ENCODE results near the gene IQCN. TPM values are rescaled to one million over a fixed set of nuclear protein-coding genes. Genes with fewer than 3 reads are reported as not detected.
A peak's percentile ranks its signal among the peaks of the same experiment; 100 is the strongest.

Gene IQCN
- polyA plus RNA-seq, 10 donors: 1.5 to 5.5 (median 3.0) TPM

DNA sequence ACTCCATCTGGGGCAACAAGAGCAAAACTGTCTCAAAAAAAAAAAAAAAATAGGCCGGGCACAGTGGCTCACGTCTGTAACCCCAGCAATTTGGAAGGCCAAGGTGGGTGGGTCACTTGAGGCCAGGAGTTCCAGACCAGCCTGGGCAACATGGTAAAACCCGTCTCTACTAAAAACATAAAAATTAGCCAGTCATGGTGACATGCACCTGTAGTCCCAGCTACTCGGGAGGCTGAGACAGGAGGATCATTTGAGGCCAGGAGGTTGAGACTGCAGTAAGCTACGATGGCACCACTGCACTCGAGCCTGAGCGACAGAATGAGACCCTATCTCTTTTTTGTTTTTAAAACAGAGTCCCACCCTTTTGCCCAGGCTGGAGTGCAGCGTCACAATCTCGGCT lies 3.9 kb downstream of the IQCN start:
- DNase-seq: no peak

DNA sequence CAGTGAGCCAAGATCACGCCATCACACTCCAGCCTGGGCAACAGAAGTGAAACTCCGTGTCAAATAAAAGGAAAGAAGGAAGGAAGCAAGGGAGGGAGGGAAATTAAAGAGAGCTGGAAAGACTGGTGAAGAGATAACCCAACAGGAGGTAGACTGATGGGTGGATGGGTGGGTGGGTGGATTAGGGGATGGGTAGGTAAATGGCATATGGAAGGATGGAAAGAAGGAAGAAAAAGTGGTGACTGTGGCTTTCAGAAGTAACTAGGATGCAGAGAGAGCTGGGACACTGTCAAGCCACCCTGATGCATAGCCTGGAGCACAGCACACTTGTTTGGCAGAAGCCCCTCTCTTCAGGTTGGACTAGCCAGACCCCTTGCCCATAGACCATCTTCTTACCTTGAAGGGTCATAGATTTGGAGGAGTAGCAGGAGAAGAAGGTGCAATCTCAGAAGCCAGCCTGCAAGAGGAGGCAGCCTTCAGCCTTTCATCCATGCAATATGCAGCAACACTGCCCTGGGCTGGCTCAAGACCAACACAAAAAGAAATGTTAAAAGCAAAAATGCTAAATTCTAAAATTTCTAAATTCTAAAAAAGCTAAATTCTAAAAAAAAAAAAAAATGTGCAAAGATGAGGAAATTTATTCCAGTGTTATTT lies 5.1 kb downstream of the IQCN start:
- no peak for DNase-seq

DNA sequence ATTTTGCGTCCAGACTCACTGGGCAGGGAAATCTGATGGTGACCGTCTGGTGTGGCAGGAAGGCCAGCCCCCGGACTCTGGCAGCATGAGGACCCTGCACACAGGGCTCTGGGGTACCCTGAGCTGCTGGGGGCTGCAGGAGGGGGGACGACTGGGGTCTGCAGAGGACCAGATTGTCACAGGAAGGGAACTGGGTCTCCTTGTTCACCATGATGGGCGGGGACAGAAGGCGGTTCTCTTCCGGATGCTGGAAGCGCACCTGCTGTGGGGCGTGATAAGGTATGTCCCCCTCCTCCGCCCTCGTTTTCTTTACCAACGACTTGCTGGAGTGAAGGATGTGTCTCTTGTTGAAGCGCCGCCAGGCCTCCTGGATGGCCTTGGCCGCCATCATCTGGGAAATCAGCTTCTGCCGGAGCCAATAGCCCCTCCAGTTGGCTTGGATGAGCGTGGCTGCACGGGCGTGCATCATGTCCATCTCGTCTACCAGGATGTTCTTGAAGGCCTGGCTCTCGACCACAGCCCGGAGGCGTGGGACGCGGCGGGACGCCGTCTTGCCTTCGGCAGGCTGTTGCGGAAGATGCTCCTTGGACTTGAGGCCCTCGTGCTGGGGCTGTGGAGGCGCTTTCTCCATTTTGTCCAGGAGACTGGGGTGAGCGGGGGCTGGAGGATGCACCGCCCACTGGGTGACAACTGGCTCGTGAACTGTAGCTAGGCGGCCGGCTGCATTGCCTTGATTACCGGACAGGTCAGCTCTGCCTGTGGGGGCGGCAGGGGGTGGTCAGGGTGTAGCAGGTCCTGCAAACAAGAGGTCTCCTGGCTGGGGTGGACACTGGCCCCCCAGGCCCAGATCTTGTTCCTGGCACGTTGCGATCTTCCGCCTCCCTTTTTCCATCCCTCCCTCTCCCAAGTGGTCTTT lies 7.2 kb downstream of the IQCN start:
- DNase-seq: peak in 1 of 3 donors; percentile 44

DNA sequence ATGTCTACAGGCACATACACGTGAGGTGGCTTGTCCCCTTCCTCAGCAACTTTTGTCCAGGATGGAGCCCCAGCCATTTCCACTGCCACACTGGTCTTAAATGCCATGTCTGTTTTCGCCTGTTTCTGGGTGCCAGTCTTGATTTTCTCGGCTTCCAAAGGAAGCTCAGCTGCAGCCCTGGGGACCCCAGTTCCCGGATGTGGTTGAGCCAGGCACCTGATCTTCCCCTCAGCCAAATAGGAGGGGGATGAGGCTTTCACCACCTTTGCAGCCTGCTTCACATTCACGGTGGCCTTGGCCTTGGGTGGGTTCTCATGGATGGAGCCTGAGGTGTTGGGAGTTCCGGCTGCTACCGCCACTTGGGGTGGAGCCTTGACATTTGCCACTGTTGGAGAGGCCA lies 8.7 kb downstream of the IQCN start:
- peak in 1 of 3 donors; percentile 25 for DNase-seq

DNA sequence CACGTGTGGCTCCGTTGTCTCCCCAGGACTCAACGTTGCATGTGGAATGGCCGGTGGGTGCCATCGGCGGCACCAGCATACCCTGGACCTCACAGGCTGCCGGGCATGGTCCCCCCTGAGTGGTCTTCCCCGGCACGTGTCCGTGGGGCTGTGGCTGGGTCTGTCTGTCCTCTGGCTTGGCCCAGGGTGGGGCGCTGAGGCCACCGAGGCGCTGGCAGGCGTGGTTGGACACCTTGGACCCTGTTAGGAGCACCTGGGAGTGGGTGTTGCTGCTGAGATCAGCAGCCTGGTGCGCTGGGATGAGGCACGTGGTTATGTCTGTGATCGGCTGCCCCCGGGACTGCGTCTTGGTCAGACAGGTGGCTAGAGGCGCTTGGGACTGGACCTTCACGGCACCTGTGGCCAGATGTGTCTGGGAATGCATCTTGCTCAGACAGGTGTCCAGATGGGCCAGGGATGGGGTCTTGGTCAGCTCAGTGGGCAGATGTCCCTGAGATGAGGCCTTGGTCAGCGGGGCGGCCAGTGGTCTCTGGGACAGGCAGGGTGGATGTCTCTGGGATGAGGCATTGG lies 9.2 kb downstream of the IQCN start:
- peak in 1 of 3 donors; percentile 23 for DNase-seq

DNA sequence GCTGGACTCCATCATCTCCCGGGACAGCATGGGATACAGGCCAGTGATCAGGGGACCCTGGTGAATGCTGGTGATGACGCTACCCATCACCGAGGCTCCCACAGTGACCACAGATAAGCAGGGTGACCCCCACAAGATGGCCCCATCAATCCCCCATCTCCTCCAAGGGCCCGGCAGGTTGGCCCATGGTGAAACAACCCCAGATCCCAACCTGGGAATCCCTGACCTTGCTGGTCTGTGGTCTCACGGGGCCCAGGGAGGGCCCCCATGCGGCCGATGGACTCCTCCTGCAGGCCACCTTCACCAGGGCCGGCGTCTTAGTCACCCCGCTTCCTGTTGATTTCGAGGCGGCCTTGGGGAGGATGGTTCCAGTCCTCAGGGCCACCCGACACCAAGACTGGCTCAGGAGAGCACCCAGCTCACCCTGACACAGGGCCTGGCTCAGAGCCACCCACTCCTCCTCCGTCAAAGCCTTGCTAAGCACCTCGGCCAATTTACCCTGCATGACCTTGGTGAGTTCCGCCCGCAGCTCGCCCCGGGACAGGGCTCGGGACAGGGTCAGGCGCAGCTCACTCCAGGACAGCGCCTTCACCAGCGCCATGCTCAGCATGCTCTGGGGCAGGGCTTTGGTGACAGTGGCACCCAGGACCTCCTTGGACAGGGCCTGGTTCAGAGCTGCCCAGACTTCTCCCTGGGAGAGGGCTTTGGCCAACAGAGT lies 10.0 kb downstream of the IQCN start:
- DNase-seq: peak in 1 of 3 donors; percentile 22

DNA sequence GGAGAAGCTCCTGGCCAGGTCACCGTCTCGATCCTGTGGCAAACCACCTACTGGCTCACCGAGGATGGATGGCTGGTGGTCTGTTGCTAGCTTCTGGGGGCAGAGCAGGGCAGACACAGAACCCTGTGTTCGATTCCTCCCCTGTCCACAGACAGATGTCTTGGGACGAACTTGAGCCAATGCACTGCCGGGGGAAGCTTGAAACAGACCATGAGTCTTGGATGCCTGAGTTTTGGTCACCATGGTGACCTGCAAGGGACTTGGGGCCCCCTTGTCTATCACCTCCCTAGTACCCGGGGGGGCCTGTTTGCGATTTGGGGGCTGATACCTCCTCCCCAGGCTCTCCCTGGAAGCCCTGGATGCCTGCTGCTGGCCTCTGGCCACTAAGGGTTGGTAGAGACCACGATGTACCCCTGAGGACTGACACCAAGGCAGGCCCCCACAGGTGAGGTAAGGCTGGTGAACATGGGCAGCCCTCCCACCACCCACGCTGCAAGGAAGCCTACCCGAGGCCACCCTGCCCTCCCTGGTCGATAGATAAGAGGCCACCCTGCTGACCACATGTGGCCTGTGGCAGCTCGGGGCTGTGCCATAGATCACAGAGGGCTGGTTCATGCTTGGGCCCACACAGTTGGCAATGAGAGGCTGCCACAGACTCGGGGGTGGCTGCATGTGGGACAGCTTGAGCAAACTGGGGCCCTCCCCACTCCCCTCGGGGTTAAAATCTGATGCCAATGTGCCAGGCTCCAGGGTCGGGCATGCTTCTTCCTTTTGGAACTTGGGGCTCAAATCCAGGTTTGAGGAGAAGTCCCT lies 10.7 kb downstream of the IQCN start:
- DNase-seq: no peak

DNA sequence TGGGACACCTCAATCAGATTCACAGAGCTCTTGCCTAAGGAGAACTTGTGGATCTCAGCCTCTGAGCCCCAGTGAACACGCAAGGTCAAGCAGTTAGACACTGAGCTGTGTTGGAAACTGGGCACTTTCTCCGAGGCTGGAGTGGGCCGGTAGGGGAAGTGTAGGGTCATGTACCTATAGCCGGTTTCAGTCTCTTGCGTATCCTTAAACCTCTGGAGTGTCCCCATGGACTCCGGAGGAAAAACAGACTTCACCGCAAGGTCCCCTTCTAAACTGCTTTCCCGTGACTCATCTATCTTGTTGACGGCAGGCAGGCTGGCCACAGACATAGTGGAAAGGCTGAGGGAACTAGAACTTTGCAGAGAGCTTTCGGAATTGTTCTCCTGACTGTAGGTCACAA lies 11.3 kb downstream of the IQCN start:
- no peak for DNase-seq

DNA sequence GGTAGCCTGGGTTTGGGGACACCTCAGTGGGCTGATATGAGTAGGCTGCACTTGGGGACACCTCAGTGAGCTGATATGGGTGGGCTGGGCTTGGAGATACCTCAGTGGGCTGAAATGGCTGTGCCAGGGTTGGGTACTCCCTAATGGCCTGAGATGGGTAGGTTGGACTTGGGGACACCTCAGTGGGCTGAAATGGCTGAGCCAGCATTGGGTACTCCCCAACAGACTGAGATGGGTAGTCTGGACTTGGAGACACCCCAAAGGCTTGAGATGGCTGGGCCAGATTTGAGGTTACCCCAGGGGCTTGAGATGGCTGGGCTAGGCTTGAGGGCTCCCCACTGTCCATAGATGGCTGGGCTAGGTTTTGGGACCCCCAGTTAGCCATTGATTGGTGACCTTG lies 12.1 kb downstream of the IQCN start:
- DNase-seq: no peak

DNA sequence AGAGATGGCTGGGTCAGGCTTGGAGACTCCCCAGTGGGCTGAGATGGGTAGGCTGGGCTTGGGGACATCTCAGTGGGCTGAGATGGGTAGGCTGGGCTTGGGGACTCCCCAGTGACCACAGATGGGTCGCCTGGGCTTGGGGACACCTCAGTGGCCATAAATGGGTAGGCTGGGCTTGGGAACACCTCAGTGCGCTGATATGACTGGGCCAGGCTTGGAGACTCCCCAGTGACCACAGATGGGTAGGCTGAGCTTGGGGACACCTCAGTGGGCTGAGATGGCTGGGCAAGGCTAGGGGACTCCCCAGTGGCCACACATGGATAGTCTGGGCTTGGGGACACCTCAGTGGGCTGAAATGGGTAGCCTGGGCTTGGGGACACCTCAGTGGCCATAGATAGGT lies 12.8 kb downstream of the IQCN start:
- no peak for DNase-seq

DNA sequence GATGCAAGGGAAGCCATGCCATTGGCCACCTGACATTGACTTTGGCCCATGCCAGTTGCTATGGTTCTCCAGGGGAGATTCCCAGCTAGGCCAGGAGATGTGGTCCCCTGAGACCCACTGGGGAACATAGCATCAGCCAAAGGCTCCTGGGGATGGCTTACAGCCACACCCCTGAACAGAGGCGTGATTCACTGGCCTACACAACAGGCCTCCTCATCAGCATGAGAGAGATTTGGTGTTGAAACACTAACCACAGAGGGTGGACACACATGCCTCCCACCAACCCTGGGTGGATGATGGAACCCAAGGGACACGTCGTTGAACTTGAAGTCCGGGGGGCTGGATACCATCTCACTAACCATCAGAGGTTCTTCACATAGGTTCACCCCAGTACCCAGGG lies 14.4 kb downstream of the IQCN start:
- DNase-seq: no peak

DNA sequence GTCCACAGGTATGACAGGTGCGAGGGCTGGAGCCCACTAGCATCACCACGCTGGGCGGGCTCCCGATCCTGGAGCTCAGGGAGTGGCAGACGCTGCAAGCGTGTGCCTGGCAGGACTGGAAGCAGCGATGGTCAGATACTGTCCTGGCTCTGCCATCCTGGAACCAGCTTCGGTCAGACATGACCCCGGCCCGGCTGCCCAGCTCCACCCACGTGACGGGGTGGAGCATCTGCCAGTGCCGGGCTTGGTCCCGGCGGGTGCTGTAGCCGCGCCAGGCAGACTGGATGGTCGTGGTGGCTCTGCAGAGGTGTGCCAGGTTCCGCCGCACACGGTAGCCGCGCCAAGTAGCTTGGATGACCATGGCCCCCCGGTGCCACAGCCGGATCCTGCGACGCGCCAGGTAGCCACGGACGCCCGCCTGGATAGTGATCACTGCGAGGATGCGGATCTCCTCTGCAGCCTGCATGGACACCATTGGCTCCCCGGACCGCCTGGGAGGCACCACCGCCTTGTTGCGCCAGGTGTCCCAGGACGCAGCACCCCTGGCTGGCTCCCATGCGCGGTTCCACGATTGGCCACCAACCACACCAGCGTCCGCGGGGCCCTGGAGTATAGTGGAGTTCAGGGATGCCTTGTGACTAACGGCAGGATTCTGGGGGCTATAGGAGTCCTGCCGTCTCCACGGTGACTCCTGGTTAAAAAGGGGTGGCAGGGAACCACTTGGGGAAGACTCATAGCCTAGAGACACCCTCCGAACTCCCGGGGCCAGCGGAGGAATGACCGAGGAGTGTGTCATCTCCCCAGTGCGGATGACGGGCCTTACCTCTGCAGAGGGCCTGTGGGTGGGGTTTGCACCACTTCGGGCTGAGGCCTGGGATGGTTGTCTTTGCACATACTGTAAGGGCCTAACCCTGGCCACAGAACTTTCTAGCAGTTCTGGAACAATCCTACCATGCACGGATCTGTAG lies 16.5 kb downstream of the IQCN start:
- no peak for DNase-seq

DNA sequence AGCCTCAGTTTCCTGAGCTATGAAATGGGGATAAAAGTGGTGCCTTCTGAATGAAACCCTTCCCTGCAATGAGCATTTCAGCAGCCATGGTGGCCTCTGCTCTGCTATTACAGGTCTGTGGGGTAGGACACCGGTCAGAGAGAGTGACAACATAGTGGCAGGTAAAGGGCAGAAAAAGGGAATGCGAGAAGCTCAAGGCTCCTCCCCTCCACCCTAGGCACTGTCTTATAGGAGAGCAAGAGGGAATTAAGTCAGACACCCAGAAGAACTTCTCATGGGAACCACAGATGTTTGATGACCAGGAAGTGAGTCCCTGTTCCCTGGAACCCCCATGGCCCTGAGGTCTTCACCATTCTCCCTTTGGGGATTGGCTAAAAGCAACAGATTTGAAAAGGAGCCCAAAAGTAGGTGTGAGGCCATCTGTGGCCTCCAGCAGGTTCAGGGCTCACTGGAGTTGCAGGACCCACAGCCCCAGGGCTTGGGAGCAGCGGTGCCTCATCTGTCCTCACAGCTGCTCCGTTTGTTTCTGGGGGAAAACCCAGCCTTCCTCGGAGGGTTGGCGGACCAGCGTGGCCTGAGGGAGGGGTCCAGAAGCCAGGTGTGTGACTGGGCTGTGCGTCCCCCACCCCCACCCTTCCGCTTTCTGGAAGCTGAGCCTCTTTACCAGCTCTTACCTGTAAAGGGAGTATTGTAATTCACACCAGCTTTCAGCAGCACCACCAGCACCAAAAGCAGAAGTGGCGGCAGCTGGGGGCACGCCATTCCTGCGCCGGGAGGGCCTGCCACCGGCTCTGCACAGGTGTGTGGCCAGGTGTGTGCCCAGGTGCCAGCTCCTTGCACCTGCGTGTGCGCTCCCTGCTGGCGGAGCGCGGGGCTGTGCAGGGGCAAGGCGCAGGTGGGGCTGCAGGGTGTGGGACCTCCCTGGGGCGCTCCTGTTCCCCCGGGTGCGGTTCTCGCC lies 19.4 kb downstream of the IQCN start:
- DNase-seq: no peak

DNA sequence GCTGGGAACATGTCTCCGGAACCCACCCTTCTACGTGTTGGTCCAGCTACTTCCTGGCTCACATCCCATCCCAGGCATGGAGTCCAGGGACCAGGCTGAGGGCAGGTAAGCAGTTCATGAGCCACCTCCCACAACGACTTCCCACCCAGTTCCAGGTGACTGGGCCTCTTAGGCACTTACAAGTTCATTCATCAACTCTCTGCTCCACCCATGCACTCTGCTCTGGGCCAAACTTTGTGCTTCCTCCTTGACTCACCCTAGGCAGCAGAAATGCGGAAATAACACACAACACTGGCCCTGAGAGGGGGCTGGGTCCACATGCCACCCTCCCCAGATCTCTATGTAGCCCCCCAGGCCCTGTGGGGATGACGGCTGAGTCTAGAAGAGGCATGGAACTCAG lies 20.5 kb downstream of the IQCN start:
- peak in 1 of 3 donors; percentile 42 for DNase-seq

DNA sequence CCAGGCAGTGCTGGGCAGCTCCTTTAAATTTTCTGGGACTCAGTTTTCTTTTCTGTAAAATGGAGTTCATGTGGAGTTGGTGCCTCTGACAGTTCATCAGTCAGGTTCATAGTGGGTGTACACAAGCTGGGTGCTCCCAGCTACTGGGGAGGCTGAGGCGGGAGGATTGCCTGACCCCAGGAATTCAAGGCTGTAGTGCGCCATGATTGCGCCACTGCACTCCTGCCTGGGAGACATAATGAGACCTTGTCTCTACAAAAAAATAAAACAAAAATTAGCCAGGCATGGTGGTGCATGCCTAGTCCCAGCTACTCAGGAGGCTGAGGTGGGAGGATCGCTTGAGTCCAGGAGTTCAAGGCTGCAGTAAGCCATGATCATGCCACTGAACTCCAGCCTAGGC lies 21.1 kb downstream of the IQCN start:
- DNase-seq: no peak

DNA sequence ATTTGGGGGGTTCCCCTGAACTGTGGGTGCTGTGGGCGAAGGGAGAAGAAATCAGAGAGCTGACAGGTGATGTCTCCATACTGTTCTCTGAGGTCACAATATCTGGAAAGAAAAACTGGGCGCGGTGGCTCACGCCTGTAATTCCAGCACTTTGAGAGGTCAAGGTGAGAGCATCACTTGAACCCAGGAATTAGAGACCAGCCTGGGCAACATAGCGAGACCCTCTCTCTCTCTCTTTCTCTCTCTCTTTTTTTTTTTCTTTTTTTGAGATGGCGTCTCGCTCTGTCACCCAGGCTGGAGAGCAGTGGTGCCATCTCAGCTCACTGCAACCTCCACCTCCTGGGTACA lies 21.9 kb downstream of the IQCN start:
- no peak for DNase-seq

DNA sequence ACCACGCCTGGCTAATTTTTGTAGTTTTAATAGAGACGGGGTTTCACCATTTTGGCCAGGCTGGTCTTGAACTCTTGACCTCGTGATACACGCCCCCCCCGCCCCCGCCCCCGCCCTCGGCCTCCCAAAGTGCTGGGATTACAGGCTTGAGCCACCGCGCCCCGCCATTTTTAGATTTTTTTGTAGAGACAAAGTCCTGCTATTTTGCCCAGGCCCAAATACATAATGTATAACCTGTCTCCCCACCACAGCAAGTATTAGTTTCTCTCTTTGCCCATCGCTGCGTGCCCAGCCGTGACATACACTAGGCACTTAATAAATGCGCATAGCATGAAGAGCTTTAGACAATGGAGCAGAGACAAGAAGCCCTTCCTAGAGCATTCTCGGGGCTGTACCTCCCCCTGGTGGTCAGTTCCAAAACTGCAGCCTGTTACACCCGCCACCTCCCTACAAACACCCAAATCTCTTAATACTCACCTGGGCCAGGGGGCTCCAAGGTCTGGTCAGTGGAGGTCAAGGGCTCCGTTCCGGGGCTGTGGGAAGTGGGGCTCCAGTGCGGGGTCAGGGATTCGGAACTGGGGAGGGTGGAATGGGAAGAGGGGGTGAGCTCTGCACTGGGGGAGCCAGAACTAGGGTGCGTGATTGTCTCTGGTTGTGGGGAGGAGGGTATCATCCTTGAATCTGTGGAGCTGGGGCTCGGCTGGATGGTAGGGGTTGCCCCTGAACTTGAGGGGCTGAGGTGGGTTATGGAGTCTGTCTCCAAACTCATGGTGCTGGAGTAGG lies 22.5 kb downstream of the IQCN start:
- DNase-seq: peak; percentile 59 to 80 (median 72)

DNA sequence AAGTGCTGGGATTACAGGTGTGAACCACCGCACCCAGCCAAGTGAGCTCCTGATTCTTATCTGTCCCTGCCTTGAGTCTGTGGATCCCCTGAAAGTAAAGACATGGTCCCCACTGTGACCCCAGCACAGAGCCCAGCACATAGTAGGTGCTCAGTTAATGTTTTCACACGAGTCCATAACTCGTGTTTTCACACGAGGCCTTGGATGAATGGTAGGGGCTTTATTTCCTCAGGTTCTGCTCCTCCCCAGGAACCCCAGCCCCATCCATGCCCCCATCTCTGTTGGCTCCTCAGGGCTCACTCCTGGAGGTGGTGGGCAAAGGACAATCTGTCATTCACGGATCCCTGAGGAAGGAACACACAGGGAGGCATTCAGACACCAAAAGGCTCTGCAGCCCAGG lies 24.4 kb downstream of the IQCN start:
- no peak for DNase-seq

Measured in muscle of back (tissue), 11 donors.